ENCODE measurements around the gene SDC1.
A peak's percentile ranks its signal among the peaks of the same experiment; 100 is the strongest.

The SDC1 gene

GRCh38 chr2:20190876-20191713 is 33.8 kb downstream of the SDC1 start:
- peak; percentile 81 for DNase-seq
- in situ Hi-C loops (cut with HindIII; ENCODE audit: low pct_ligation_motif_present, low pct_unique_long_range_greater_than_20kb, low sequenced_read_pairs): no loop called here

GRCh38 chr2:20190170-20190569 is 34.8 kb downstream of the SDC1 start:
- DNase-seq: no peak
- in situ Hi-C loops (cut with HindIII; ENCODE audit: low pct_ligation_motif_present, low pct_unique_long_range_greater_than_20kb, low sequenced_read_pairs): no loop called here

GRCh38 chr2:20189299-20189931 is 35.5 kb downstream of the SDC1 start:
- in situ Hi-C loops (cut with HindIII; ENCODE audit: low pct_ligation_motif_present, low pct_unique_long_range_greater_than_20kb, low sequenced_read_pairs): no loop called here

GRCh38 chr2:20188851-20189250 is 36.1 kb downstream of the SDC1 start:
- DNase-seq: no peak
- in situ Hi-C loops (cut with HindIII; ENCODE audit: low pct_ligation_motif_present, low pct_unique_long_range_greater_than_20kb, low sequenced_read_pairs): no loop called here

More at GRCh38 chr2:20189299-20189931, 35.5 kb downstream of the SDC1 start:
- DNase-seq: no peak

- DNase-seq: no peak
- in situ Hi-C loops (cut with HindIII; ENCODE audit: low pct_ligation_motif_present, low pct_unique_long_range_greater_than_20kb, low sequenced_read_pairs): no loop called here
Observed at GRCh38 chr2:20188201-20188600, 36.7 kb downstream of the SDC1 start.

GRCh38 chr2:20187331-20187730 is 37.6 kb downstream of the SDC1 start:
- no peak for DNase-seq
- in situ Hi-C loops (cut with HindIII; ENCODE audit: low pct_ligation_motif_present, low pct_unique_long_range_greater_than_20kb, low sequenced_read_pairs): no loop called here

GRCh38 chr2:20186855-20187187 is 38.1 kb downstream of the SDC1 start:
- DNase-seq: no peak
- in situ Hi-C loops (cut with HindIII; ENCODE audit: low pct_ligation_motif_present, low pct_unique_long_range_greater_than_20kb, low sequenced_read_pairs): no loop called here

- in situ Hi-C loops (cut with HindIII; ENCODE audit: low pct_ligation_motif_present, low pct_unique_long_range_greater_than_20kb, low sequenced_read_pairs): no loop called here
- DNase-seq: peak; percentile 94
Observed at GRCh38 chr2:20186078-20186854, 38.7 kb downstream of the SDC1 start.

- DNase-seq: peak; percentile 91
- in situ Hi-C loops (cut with HindIII; ENCODE audit: low pct_ligation_motif_present, low pct_unique_long_range_greater_than_20kb, low sequenced_read_pairs): no loop called here
Observed at GRCh38 chr2:20185176-20186022, 39.5 kb downstream of the SDC1 start.

- in situ Hi-C loops (cut with HindIII; ENCODE audit: low pct_ligation_motif_present, low pct_unique_long_range_greater_than_20kb, low sequenced_read_pairs): no loop called here
- peak; percentile 84 for DNase-seq
Observed at GRCh38 chr2:20184067-20184938, 40.6 kb downstream of the SDC1 start.

GRCh38 chr2:20183373-20183772 is 41.6 kb downstream of the SDC1 start:
- DNase-seq: no peak
- in situ Hi-C loops (cut with HindIII; ENCODE audit: low pct_ligation_motif_present, low pct_unique_long_range_greater_than_20kb, low sequenced_read_pairs): no loop called here

- no peak for DNase-seq
- in situ Hi-C loops (cut with HindIII; ENCODE audit: low pct_ligation_motif_present, low pct_unique_long_range_greater_than_20kb, low sequenced_read_pairs): no loop called here
Observed at GRCh38 chr2:20182241-20182931, 42.5 kb downstream of the SDC1 start.

GRCh38 chr2:20181761-20182160 is 43.2 kb downstream of the SDC1 start:
- DNase-seq: no peak
- in situ Hi-C loops (cut with HindIII; ENCODE audit: low pct_ligation_motif_present, low pct_unique_long_range_greater_than_20kb, low sequenced_read_pairs): no loop called here

- no peak for DNase-seq
- in situ Hi-C loops (cut with HindIII; ENCODE audit: low pct_ligation_motif_present, low pct_unique_long_range_greater_than_20kb, low sequenced_read_pairs): no loop called here
Observed at GRCh38 chr2:20180676-20181648, 44.0 kb downstream of the SDC1 start.

- DNase-seq: peak; percentile 95
- in situ Hi-C loops (cut with HindIII; ENCODE audit: low pct_ligation_motif_present, low pct_unique_long_range_greater_than_20kb, low sequenced_read_pairs): no loop called here
Observed at GRCh38 chr2:20179755-20180594, 45.0 kb downstream of the SDC1 start.

- in situ Hi-C loops (cut with HindIII; ENCODE audit: low pct_ligation_motif_present, low pct_unique_long_range_greater_than_20kb, low sequenced_read_pairs): no loop called here
- DNase-seq: no peak
Observed at GRCh38 chr2:20179466-20179754, 45.5 kb downstream of the SDC1 start.

Measured in ACHN (cell line).